ENCODE measurements around the gene PCGF2. TPM values are rescaled to one million over a fixed set of nuclear protein-coding genes. Genes with fewer than 3 reads are reported as not detected.

PCGF2 gene
- total and polyA plus RNA-seq, 10 of the 15 experiments (the other 5 are each of a cell fraction or from before 2014, with no cell fraction given): 2.7 to 35.6 (median 7.2) TPM

DNA sequence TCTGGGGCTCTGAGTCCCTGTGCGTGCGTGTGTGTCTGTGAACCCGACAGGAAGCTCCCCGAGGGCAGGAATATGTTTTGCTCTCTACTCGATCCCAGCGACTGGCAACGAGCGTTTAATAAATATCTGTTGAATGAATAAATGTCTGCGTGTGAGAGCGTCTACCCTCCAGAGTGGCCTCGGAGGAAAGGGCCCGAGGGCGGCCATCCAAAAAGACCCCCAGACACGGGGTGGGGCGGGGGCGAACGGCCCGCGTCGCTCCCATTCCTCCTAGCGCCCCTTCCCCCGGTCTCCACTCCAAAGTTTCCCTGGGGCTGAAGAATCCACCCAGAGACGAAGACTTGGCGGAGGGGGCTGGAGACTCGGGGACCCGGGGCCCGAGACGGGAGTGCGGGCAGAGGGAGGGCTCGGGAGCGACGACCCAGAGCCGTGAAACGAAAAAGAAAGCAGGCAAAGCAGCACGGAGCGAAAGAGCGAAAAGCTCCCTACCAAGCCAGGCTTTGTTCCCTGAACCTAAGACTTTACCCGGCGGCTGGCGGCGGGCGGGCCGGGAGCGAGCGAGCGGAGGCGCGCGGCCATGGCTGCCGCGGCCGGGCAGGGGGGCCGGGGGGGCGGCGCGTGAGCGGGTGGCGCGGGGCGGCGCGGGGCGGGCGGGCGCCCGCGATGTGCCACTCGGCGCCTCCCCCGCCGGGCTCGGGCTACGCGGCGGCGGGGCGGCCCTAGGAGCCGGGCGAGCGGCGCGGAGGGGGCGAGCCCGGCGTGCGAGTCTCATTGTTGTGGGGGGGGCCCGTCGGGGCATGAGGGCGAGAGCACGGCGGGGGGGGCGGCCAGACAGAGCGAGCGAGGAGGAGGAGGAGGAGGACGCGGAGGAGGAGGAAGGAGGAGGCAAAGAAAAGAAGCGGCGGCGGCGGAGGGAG lies 43.3 kb downstream of the PCGF2 start, which contains the start of gene MLLT6 (continued):
- peak in 1 of 2 experiments; percentile 53; a peak in 1 of 3 replicates for TF ChIP-seq EGR1 (IDR thresholded peaks at IDR 0.05; ENCODE audit: borderline replicate concordance in 1 of 2, low read depth in 2 of 2, low read length in 2 of 2)
- TF ChIP-seq CBX3 (IDR thresholded peaks at IDR 0.05; ENCODE audit: borderline replicate concordance, low read depth): no peak
- no peak for TF ChIP-seq POU2F2 (IDR thresholded peaks at IDR 0.05; ENCODE audit: borderline replicate concordance, low read depth, low read length)
- TF ChIP-seq MTA2 (IDR thresholded peaks at IDR 0.05; ENCODE audit: low read depth): no peak
- TF ChIP-seq, protein P1, sequence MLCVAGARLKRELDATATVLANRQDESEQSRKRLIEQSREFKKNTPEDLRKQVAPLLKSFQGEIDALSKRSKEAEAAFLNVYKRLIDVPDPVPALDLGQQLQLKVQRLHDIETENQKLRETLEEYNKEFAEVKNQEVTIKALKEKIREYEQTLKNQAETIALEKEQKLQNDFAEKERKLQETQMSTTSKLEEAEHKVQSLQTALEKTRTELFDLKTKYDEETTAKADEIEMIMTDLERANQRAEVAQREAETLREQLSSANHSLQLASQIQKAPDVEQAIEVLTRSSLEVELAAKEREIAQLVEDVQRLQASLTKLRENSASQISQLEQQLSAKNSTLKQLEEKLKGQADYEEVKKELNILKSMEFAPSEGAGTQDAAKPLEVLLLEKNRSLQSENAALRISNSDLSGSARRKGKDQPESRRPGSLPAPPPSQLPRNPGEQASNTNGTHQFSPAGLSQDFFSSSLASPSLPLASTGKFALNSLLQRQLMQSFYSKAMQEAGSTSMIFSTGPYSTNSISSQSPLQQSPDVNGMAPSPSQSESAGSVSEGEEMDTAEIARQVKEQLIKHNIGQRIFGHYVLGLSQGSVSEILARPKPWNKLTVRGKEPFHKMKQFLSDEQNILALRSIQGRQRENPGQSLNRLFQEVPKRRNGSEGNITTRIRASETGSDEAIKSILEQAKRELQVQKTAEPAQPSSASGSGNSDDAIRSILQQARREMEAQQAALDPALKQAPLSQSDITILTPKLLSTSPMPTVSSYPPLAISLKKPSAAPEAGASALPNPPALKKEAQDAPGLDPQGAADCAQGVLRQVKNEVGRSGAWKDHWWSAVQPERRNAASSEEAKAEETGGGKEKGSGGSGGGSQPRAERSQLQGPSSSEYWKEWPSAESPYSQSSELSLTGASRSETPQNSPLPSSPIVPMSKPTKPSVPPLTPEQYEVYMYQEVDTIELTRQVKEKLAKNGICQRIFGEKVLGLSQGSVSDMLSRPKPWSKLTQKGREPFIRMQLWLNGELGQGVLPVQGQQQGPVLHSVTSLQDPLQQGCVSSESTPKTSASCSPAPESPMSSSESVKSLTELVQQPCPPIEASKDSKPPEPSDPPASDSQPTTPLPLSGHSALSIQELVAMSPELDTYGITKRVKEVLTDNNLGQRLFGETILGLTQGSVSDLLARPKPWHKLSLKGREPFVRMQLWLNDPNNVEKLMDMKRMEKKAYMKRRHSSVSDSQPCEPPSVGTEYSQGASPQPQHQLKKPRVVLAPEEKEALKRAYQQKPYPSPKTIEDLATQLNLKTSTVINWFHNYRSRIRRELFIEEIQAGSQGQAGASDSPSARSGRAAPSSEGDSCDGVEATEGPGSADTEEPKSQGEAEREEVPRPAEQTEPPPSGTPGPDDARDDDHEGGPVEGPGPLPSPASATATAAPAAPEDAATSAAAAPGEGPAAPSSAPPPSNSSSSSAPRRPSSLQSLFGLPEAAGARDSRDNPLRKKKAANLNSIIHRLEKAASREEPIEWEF (IDR thresholded peaks at IDR 0.05; ENCODE audit: insufficient replicate concordance, low read depth, low read length): no peak
- 0 out of 2 replicates have a peak, but pooled peaks have one; percentile 11 for TF ChIP-seq SMAD5 (IDR thresholded peaks at IDR 0.05; ENCODE audit: low read depth)
- peak; percentile 43 for TF ChIP-seq IKZF1 (conservative IDR thresholded peaks at IDR 0.05)
- peak; percentile 10 for TF ChIP-seq MEF2B (IDR thresholded peaks at IDR 0.05; ENCODE audit: partially characterized antibody, poor library complexity, severe bottlenecking)
- TF ChIP-seq, protein P2, sequence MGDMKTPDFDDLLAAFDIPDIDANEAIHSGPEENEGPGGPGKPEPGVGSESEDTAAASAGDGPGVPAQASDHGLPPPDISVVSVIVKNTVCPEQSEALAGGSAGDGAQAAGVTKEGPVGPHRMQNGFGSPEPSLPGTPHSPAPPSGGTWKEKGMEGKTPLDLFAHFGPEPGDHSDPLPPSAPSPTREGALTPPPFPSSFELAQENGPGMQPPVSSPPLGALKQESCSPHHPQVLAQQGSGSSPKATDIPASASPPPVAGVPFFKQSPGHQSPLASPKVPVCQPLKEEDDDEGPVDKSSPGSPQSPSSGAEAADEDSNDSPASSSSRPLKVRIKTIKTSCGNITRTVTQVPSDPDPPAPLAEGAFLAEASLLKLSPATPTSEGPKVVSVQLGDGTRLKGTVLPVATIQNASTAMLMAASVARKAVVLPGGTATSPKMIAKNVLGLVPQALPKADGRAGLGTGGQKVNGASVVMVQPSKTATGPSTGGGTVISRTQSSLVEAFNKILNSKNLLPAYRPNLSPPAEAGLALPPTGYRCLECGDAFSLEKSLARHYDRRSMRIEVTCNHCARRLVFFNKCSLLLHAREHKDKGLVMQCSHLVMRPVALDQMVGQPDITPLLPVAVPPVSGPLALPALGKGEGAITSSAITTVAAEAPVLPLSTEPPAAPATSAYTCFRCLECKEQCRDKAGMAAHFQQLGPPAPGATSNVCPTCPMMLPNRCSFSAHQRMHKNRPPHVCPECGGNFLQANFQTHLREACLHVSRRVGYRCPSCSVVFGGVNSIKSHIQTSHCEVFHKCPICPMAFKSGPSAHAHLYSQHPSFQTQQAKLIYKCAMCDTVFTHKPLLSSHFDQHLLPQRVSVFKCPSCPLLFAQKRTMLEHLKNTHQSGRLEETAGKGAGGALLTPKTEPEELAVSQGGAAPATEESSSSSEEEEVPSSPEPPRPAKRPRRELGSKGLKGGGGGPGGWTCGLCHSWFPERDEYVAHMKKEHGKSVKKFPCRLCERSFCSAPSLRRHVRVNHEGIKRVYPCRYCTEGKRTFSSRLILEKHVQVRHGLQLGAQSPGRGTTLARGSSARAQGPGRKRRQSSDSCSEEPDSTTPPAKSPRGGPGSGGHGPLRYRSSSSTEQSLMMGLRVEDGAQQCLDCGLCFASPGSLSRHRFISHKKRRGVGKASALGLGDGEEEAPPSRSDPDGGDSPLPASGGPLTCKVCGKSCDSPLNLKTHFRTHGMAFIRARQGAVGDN (IDR thresholded peaks at IDR 0.05): no peak
- TF ChIP-seq BACH1 (IDR thresholded peaks at IDR 0.05; ENCODE audit: borderline replicate concordance): peak; percentile 10
- no peak for TF ChIP-seq SRF (IDR thresholded peaks at IDR 0.05; ENCODE audit: low read depth in 2 of 2, low read length in 2 of 2)
- 0 out of 2 replicates have a peak, but pooled peaks have one; percentile 2 for TF ChIP-seq POLR2A (IDR thresholded peaks at IDR 0.05; ENCODE audit: low read depth, low read length)
- no peak for TF ChIP-seq ZNF384 (IDR thresholded peaks at IDR 0.05; ENCODE audit: borderline replicate concordance, low read depth, low read length)
- no peak for TF ChIP-seq SUZ12 (IDR thresholded peaks at IDR 0.05; ENCODE audit: unreplicated experiment)
- TF ChIP-seq BHLHE40 (IDR thresholded peaks at IDR 0.05; ENCODE audit: borderline replicate concordance in 1 of 2, low read depth in 2 of 2, low read length in 1 of 2): peak; percentile 20 to 70; a peak in 3 of 4 replicates
- TF ChIP-seq EP300 (IDR thresholded peaks at IDR 0.05; ENCODE audit: borderline replicate concordance in 1 of 2, control insufficient read depth in 1 of 2, low read depth in 2 of 2, low read length in 2 of 2): no peak

All from GM12878 (cell line).